T-helper 17 cell (primary cell): ENCODE data around the gene KLRC1. TPM values are rescaled to one million over a fixed set of nuclear protein-coding genes. Genes with fewer than 3 reads are reported as not detected.
"Not testable (repeated sequence)": the region's sequence is repeated elsewhere in the genome, so short reads cannot be mapped to it uniquely, and the experiment has no call there.

ENCODE experiments used
- ATAC-seq: fragments of 150-1000 bp; cut with Tn5 transposase; 2 replicates; pipeline ENCODE4 v1.10.0; 2021; ENCODE audit warnings: mild to moderate bottlenecking, moderate library complexity
- DNase-seq, 3 donors: peaks; one replicate each; pipeline versions ENCODE4 v3.0.0 to v3.0.0-alpha.2; 2020 to 2021
- H3K9me3 ChIP-seq: one replicate; pipeline ENCODE4 v1.7.0; 2013; ENCODE audit warnings: low read length, mild to moderate bottlenecking; ENCODE audit not compliant: control insufficient read depth, poor library complexity, severe bottlenecking
- H3K27ac Mint-ChIP-seq: one replicate; pipeline ENCODE4 v1.8.0; 2022; ENCODE audit warnings: mild to moderate bottlenecking, moderate library complexity, mixed read lengths
- H3K27me3 Mint-ChIP-seq: one replicate; pipeline ENCODE4 v1.8.0; 2022; ENCODE audit warnings: mixed read lengths
- H3K36me3 Mint-ChIP-seq: one replicate; pipeline ENCODE4 v1.8.0; 2022; ENCODE audit warnings: low read depth, mixed read lengths
- H3K4me1 Mint-ChIP-seq: one replicate; pipeline ENCODE4 v1.8.0; 2022; ENCODE audit warnings: mild to moderate bottlenecking, mixed read lengths
- H3K4me3 Mint-ChIP-seq: one replicate; pipeline ENCODE4 v1.8.0; 2022; ENCODE audit warnings: mild to moderate bottlenecking, moderate library complexity, mixed read lengths
- total RNA-seq, 4 donors: library from RNA in 2 of 4; stranded (reverse) in 2 of 4; gene quantifications; one replicate each; pipeline ENCODE4 v1.2.3 and lab custom pipeline; 2022 to 2026

Gene KLRC1
- total RNA-seq, 2 donors from 2014 or later: not detected

DNA sequence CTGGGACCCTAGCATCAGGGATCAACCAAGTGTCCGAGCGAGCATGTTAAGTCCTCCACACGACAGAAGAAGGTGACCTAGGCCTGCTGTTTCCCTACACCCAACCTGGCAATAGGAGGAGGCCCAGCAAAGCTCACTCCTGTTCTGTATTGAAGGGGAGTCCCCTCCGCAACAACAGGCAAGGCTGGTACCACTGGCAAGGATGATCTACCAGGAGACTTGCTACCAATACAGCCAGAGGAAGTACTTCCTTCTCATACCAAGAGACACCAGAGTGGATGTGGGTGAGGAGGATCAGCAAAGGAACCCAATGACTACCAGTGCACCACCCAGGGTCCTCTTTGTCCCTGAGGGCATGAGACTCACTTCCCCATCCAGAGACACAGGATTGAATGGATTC lies 4.9 kb downstream of the KLRC1 start:
- Mint-ChIP-seq H3K27ac (no peak overlapping the region), H3K4me1 (no peaks in the 10 kb centered on the region), H3K4me3 (no peak overlapping the region), H3K36me3 (no peaks in the 10 kb centered on the region), H3K27me3 (no peaks in the 10 kb centered on the region)
- no peaks in the 10 kb centered on the region for H3K9me3 ChIP-seq
- DNase-seq (no peak), ATAC-seq (no peak)

DNA sequence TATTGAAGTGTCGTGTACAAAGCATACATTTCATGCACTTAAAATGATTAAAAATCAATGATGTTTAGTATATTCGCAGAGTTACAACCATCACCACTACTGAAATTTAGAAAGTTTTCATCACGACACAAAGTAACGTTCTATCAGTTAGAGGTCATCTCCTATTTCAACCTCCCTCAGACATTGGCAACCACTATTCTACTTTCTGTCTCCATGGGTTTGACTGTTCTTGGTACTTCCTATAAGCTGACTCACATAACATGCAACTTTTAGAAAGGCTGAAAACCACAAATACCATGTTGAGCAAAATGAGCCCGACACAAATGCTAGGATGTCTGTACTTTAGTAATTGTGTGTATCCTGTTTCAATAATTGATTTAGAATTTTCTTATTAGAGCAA lies 7.1 kb downstream of the KLRC1 start:
- not testable (repeated sequence) for H3K4me3 Mint-ChIP-seq, H3K27me3 Mint-ChIP-seq, H3K27ac Mint-ChIP-seq, DNase-seq, ATAC-seq, H3K36me3 Mint-ChIP-seq, H3K9me3 ChIP-seq, H3K4me1 Mint-ChIP-seq

DNA sequence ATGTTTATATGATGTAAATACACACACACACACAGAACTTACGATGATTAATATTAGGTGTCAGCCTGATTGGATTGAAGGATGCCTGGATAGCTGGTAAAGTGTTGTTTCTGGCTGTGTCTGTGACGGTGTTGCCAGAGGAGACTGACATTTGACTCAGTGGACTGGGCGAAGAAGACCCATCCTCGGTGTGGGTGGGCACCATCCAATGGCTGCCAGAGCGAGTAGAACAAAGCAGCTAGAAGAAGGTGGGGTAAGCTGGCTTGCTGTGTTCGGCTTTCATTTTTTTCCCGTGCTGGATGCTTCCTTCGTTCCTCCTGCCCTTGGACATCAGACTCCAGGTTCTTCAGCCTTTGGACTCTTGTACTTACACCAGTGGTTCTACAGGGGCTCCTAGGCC lies 12.0 kb downstream of the KLRC1 start:
- H3K27ac Mint-ChIP-seq, H3K4me3 Mint-ChIP-seq, H3K27me3 Mint-ChIP-seq, H3K9me3 ChIP-seq, H3K4me1 Mint-ChIP-seq, H3K36me3 Mint-ChIP-seq, ATAC-seq, DNase-seq: not testable (repeated sequence)

DNA sequence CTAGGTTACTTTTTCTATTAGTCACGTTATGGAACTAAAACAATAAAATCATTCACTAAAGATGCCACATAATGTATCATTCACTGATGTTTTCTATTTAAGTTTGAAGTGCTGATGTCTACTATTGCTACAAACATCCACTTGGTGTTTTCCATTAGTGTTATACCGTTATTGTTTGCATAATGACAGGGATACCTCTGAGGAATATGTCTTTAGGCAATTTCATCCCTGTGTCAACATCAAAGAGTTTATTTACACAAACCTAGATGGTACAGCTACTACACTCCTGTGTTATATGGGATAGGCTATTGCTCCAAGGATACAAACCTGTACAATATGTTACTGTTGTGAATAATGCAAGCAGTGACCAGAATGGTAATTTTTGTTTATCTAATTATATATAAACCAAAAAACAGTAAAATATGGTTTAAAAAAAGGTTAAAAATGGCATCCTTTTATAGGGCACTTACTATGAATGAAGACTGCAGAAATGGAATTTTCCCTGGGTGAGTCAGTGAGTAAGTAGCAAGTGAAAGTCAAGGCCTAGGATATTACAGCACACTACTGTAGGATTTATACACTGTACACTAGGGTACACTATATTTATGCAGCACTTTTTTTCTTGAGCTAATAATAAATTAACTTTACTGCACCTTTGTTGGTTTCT lies 13.4 kb downstream of the KLRC1 start:
- not testable (repeated sequence) for H3K4me3 Mint-ChIP-seq, ATAC-seq, H3K27me3 Mint-ChIP-seq, H3K9me3 ChIP-seq, H3K4me1 Mint-ChIP-seq, H3K27ac Mint-ChIP-seq, DNase-seq, H3K36me3 Mint-ChIP-seq

DNA sequence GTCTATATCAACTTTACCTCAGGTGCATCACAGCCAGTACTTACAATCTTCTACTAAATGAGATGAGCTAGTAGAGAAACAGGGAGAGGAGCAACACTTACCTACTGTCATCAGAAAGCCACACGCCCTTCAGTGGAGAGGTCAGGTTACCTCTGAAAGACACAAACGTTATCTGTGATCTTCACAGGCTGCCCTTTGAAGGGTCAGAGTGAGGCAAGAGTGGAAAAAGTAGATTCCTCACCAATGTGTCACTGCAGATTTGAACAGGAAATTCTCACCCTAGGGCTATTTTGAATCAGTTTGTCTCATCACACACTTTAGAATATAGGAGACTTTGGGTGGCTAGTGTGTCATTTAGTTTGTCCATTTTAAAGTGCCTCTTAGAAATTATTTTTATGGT lies 15.6 kb downstream of the KLRC1 start:
- H3K4me3 Mint-ChIP-seq, H3K9me3 ChIP-seq, H3K27ac Mint-ChIP-seq, H3K4me1 Mint-ChIP-seq, H3K36me3 Mint-ChIP-seq, ATAC-seq, H3K27me3 Mint-ChIP-seq, DNase-seq: not testable (repeated sequence)

DNA sequence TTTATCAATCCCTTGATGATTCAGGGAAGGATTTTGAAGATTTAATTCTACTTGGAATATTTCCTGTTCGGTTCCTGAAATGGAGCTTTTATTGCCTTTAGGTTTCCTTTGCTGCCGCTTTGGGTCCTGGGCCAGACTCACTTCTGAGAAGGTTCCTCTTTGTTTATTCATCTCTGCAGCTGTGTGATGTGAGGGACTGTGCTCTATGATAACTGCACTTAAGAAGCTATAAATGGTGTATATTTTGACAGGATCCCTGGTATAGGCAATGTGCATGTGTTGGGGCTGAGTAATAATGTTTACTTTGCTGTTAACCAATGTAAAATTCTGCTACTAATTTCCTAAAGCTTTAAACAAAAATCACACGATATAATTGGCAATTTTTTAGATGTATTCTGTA lies 17.4 kb downstream of the KLRC1 start, which contains the start of gene KLRC2:
TSS of gene KLRC2 (minus strand) at position 195 of the 400 bp plus-strand sequence. CDS start at position 171, 24 bp downstream.
- not testable (repeated sequence) for H3K27me3 Mint-ChIP-seq, H3K36me3 Mint-ChIP-seq, ATAC-seq, H3K27ac Mint-ChIP-seq, H3K4me3 Mint-ChIP-seq, DNase-seq, H3K4me1 Mint-ChIP-seq, H3K9me3 ChIP-seq

DNA sequence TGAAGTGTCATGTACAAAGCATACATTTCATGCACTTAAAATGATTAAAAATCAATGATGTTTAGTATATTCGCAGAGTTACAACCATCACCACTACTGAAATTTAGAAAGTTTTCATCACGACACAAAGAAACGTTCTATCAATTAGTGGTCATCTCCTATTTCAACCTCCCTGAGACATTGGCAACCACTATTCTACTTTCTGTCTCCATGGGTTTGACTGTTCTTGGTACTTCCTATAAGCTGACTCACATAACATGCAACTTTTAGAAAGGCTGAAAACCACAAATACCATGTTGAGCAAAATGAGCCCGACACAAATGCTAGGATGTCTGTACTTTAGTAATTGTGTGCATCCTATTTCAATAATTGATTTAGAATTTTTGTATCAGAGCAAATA lies 22.6 kb downstream of the KLRC1 start:
- ATAC-seq: not testable (repeated sequence)

DNA sequence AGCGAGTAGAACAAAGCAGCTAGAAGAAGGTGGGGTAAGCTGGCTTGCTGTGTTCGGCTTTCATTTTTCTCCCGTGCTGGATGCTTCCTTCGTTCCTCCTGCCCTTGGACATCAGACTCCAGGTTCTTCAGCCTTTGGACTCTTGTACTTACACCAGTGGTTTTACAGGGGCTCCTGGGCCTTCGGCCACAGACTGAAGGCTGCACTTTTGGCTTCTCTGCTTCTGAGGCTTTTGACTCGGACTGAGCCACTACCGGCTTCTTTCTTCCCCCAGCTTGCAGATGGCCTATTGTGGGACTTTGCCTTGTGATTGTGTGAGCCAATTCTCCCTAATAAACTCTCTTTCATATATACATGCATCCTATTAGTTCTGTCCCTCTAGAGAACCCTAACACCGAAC lies 27.2 kb downstream of the KLRC1 start:
- H3K27me3 Mint-ChIP-seq, DNase-seq, H3K4me1 Mint-ChIP-seq, H3K36me3 Mint-ChIP-seq, H3K4me3 Mint-ChIP-seq, H3K9me3 ChIP-seq, H3K27ac Mint-ChIP-seq, ATAC-seq: not testable (repeated sequence)

More for the DNA sequence above, 22.6 kb downstream of the KLRC1 start:
- not testable (repeated sequence) for DNase-seq, H3K9me3 ChIP-seq, H3K27me3 Mint-ChIP-seq, H3K4me1 Mint-ChIP-seq, H3K27ac Mint-ChIP-seq, H3K4me3 Mint-ChIP-seq, H3K36me3 Mint-ChIP-seq

DNA sequence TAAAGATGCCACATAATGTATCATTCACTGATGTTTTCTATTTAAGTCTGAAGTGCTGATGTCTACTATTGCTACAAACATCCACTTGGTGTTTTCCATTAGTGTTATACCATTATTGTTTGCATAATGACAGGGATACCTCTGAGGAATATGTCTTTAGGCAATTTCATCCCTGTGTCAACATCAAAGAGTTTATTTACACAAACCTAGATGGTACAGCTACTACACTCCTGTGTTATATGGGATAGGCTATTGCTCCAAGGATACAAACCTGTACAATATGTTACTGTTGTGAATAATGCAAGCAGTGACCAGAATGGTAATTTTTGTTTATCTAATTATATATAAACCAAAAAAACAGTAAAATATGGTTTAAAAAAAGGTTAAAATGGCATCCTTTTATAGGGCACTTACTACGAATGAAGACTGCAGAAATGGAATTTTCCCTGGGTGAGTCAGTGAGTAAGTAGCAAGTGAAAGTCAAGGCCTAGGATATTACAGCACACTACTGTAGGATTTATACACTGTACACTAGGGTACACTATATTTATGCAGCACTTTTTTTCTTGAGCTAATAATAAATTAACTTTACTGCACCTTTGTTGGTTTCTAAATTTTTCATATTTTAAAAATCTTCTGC lies 28.8 kb downstream of the KLRC1 start:
- not testable (repeated sequence) for DNase-seq, H3K4me3 Mint-ChIP-seq, H3K36me3 Mint-ChIP-seq, H3K27ac Mint-ChIP-seq, H3K9me3 ChIP-seq, H3K27me3 Mint-ChIP-seq, ATAC-seq, H3K4me1 Mint-ChIP-seq

DNA sequence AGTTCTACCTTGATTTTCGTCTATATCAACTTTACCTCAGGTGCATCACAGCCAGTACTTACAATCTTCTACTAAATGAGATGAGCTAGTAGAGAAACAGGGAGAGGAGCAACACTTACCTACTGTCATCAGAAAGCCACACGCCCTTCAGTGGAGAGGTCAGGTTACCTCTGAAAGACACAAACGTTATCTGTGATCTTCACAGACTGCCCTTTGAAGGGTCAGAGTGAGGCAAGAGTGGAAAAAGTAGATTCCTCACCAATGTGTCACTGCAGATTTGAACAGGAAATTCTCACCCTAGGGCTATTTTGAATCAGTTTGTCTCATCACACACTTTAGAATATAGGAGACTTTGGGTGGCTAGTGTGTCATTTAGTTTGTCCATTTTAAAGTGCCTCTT lies 31.0 kb downstream of the KLRC1 start:
- not testable (repeated sequence) for H3K36me3 Mint-ChIP-seq, DNase-seq, H3K4me3 Mint-ChIP-seq, H3K27me3 Mint-ChIP-seq, H3K9me3 ChIP-seq, ATAC-seq, H3K4me1 Mint-ChIP-seq, H3K27ac Mint-ChIP-seq

DNA sequence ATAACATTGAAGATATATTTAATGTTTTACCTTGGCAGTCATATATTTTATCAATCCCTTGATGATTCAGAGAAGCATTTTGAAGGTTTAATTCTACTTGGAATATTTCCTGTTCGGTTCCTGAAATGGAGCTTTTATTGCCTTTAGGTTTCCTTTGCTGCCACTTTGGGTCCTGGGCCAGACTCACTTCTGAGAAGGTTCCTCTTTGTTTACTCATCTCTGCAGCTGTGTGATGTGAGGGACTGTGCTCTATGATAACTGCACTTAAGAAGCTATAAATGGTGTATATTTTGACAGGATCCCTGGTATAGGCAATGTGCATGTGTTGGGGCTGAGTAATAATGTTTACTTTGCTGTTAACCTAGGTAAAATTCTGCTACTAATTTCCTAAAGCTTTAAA lies 32.8 kb downstream of the KLRC1 start, which contains the start of gene KLRC3:
TSS of gene KLRC3 (minus strand) at position 262 of the 400 bp plus-strand sequence. CDS start at position 217, 45 bp downstream.
- DNase-seq: not testable (repeated sequence)

DNA sequence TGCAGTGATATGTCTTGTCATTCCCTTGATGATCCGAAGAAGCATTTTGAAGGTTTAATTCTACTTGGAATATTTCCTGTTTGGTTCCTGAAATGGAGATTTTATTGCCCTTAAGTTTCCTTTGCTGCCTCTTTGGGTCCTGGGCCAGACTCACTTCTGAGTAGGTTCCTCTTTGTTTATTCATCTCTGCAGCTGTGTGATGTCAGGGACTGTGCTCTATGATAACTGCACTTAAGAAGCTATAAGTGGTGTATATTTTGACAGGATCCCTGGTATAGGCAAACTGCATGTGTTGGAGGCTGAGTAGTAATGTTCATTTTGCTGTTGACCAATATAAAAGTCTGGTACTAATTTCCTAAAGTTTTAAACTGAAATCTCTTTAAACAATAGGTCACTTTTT lies 43.8 kb downstream of the KLRC1 start, which contains the start of gene KLRC4:
TSS of gene KLRC4 (minus strand) at position 366 of the 400 bp plus-strand sequence. CDS start at position 184, 182 bp downstream.
- H3K27me3 Mint-ChIP-seq: peaks cover 16% of the 10 kb centered on the region
- H3K27ac Mint-ChIP-seq: no peak within 1 kb of the TSS
- H3K4me3 Mint-ChIP-seq: no peak within 1 kb of the TSS
- no peaks in the 10 kb centered on the region for H3K9me3 ChIP-seq
- ATAC-seq: no peak
- H3K4me1 Mint-ChIP-seq: peaks cover 4% of the 10 kb centered on the region
- no peaks in the 10 kb centered on the region for H3K36me3 Mint-ChIP-seq
- no peak for DNase-seq

More for the DNA sequence above, 32.8 kb downstream of the KLRC1 start, which contains the start of gene KLRC3:
- H3K27ac Mint-ChIP-seq, H3K36me3 Mint-ChIP-seq, ATAC-seq, H3K9me3 ChIP-seq, H3K27me3 Mint-ChIP-seq, H3K4me1 Mint-ChIP-seq, H3K4me3 Mint-ChIP-seq: not testable (repeated sequence)

DNA sequence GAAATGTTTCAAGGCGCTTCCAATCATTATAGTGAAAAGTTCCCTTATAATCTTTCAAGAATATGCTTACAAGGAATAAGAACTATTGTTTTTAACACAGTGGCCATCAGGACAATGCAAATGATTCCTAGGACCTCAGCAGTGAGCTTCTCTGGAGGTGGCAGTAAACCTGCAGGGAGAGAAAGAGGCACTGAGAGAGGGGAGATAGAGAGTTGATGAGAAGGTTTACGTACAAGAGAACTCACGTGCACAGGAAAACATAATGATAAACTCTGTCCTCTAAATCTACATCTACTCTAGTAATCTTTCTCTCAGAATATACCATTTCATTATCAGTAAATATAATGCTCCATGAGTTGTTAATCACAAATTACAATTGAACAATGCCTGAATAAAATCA lies 44.3 kb downstream of the KLRC1 start:
- no peak overlapping the region for H3K27ac Mint-ChIP-seq

DNA sequence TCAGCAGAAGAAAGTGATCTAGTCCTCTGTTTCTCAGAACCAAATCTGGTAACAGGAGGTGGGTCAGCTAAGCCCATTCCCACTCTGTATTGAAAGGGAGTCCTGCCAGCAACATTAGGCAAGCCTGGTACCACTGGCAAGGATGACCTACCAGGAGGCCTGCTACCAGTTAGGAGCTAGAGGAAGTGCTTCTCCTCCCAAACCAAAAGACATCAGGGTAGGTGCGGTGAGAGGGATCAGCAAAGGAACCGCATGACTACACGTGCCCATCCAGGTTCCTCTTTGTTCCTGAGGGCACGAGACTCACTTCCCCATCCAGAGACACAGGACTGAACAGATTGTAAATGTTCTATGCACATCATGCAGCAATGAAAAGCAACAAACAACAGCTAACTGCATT lies 46.5 kb downstream of the KLRC1 start:
- no peak for ATAC-seq
- Mint-ChIP-seq H3K36me3 (no peaks in the 10 kb centered on the region), H3K4me1 (peaks cover 4% of the 10 kb centered on the region), H3K4me3 (no peak overlapping the region), H3K27ac (no peak overlapping the region), H3K27me3 (peaks cover 16% of the 10 kb centered on the region)
- no peaks in the 10 kb centered on the region for H3K9me3 ChIP-seq
- no peak for DNase-seq

More for the DNA sequence above, 44.3 kb downstream of the KLRC1 start:
- peaks cover 16% of the 10 kb centered on the region for H3K27me3 Mint-ChIP-seq
- H3K9me3 ChIP-seq: no peaks in the 10 kb centered on the region
- ATAC-seq (no peak), DNase-seq (no peak)
- peaks cover 4% of the 10 kb centered on the region for H3K4me1 Mint-ChIP-seq
- H3K36me3 Mint-ChIP-seq: no peaks in the 10 kb centered on the region
- H3K4me3 Mint-ChIP-seq: no peak overlapping the region
